ENCODE measurements around the gene GAL3ST3. TPM values are rescaled to one million over a fixed set of nuclear protein-coding genes. Genes with fewer than 3 reads are reported as not detected.

The GAL3ST3 gene
- total and polyA plus RNA-seq, 4 donors = not detected

GRCh38 chr11:66050581-66051231, 1.7 kb upstream of the GAL3ST3 start:
- Histone ChIP-seq H3K9ac (ENCODE audit: insufficient read depth in 1 of 2, low read length in 2 of 2) (peak overlapping the region; percentile 60 to 82), H3K36me3 (ENCODE audit: control insufficient read depth in 4 of 4, insufficient read depth in 4 of 4, low read length in 4 of 4) (peaks cover 8 to 13% (median 10%) of the 10 kb centered on the region in 4 donors), H3K9me3 (ENCODE audit: control insufficient read depth in 4 of 4, insufficient read depth in 3 of 4, low read length in 3 of 4) (no peaks in the 10 kb centered on the region), H3K4me3 (no peak overlapping the region), H3K4me1 (ENCODE audit: control insufficient read depth in 5 of 5, insufficient read depth in 5 of 5, low read length in 5 of 5) (peaks cover 4 to 20% (median 8%) of the 10 kb centered on the region in 5 donors), H3K27ac (ENCODE audit: low read depth in 1 of 2, low read length in 1 of 2) (no peak overlapping the region), H3K27me3 (ENCODE audit: control insufficient read depth in 3 of 3, insufficient read depth in 3 of 3, low read length in 2 of 3) (peaks cover 0 to 11% (median 5%) of the 10 kb centered on the region in 3 donors)
- DNase-seq (no peak), ATAC-seq (ENCODE audit: insufficient read depth, low FRiP score) (no peak)
- 86 to 91% methylated on average over 5 of the region's 5 CpGs for WGBS, 2 donors
- no peak for TF ChIP-seq CTCF (IDR thresholded peaks at IDR 0.05; ENCODE audit: control extremely low read depth, extremely low read depth)

- DNase-seq (no peak), ATAC-seq (ENCODE audit: insufficient read depth, low FRiP score) (no peak)
- Histone ChIP-seq H3K9me3 (ENCODE audit: control insufficient read depth in 4 of 4, insufficient read depth in 3 of 4, low read length in 3 of 4) (no peaks in the 10 kb centered on the region), H3K9ac (ENCODE audit: insufficient read depth in 1 of 2, low read length in 2 of 2) (no peak overlapping the region), H3K27ac (ENCODE audit: low read depth in 1 of 2, low read length in 1 of 2) (peak overlapping the region in 1 of 2 donors; percentile 15), H3K27me3 (ENCODE audit: control insufficient read depth in 3 of 3, insufficient read depth in 3 of 3, low read length in 2 of 3) (peaks cover 0 to 11% (median 5%) of the 10 kb centered on the region in 3 donors), H3K4me3 (no peak overlapping the region), H3K36me3 (ENCODE audit: control insufficient read depth in 4 of 4, insufficient read depth in 4 of 4, low read length in 4 of 4) (peaks cover 0 to 6% (median 0%) of the 10 kb centered on the region in 4 donors), H3K4me1 (ENCODE audit: control insufficient read depth in 5 of 5, insufficient read depth in 5 of 5, low read length in 5 of 5) (peaks cover 0 to 11% (median 6%) of the 10 kb centered on the region in 5 donors)
- WGBS, 2 donors = 73 to 84% methylated on average over 11 of the region's 11 CpGs
- TF ChIP-seq CTCF (IDR thresholded peaks at IDR 0.05; ENCODE audit: control extremely low read depth, extremely low read depth) = no peak
Measured at GRCh38 chr11:66047541-66048365, 1.2 kb downstream of the GAL3ST3 start.

- 92% methylated on average over 3 of the region's 3 CpGs for WGBS, 2 donors
- H3K27me3 ChIP-seq (ENCODE audit: control insufficient read depth in 3 of 3, insufficient read depth in 3 of 3, low read length in 2 of 3) = peaks cover 0 to 11% (median 5%) of the 10 kb centered on the region in 3 donors
- no peaks in the 10 kb centered on the region for H3K9me3 ChIP-seq (ENCODE audit: control insufficient read depth in 4 of 4, insufficient read depth in 3 of 4, low read length in 3 of 4)
- H3K9ac ChIP-seq (ENCODE audit: insufficient read depth in 1 of 2, low read length in 2 of 2) = no peak overlapping the region
- no peak overlapping the region for H3K27ac ChIP-seq (ENCODE audit: low read depth in 1 of 2, low read length in 1 of 2)
- no peak for TF ChIP-seq CTCF (IDR thresholded peaks at IDR 0.05; ENCODE audit: control extremely low read depth, extremely low read depth)
- H3K4me3 ChIP-seq = no peak overlapping the region
- H3K36me3 ChIP-seq (ENCODE audit: control insufficient read depth in 4 of 4, insufficient read depth in 4 of 4, low read length in 4 of 4) = no peaks in the 10 kb centered on the region
- H3K4me1 ChIP-seq (ENCODE audit: control insufficient read depth in 5 of 5, insufficient read depth in 5 of 5, low read length in 5 of 5) = peaks cover 0 to 11% (median 6%) of the 10 kb centered on the region in 5 donors
- ATAC-seq (ENCODE audit: insufficient read depth, low FRiP score) (no peak), DNase-seq (no peak)
Measured at GRCh38 chr11:66046901-66047300, 2.1 kb downstream of the GAL3ST3 start.
